Keratinocyte (primary cell): ENCODE data around the gene B4GALNT3. TPM values are rescaled to one million over a fixed set of nuclear protein-coding genes. Genes with fewer than 3 reads are reported as not detected.

Experiments used
- DNase-seq: peaks from one replicate; pipeline ENCODE4 v3.0.0-alpha.2; 2011; ENCODE audit warnings: low read depth, missing footprints, low spot score
- FAIRE-seq: peaks from 2 replicates; lab custom pipeline; 2011; peaks lifted over from hg19 to GRCh38; lab: Jason Lieb, UNC
- H2AFZ ChIP-seq: 2 replicates; pipeline ENCODE4 v1.6.0; 2012; ENCODE audit warnings: low read length, control low read depth, inconsistent platforms; ENCODE audit not compliant: control insufficient read depth
- H3K27ac ChIP-seq: 2 replicates; pipeline ENCODE4 v1.5.1; 2011; ENCODE audit warnings: low read length; ENCODE audit not compliant: control insufficient read depth, insufficient read depth
- H3K27me3 ChIP-seq: 3 replicates; pipeline ENCODE4 v1.6.0; 2011; ENCODE audit warnings: low read length; ENCODE audit not compliant: control insufficient read depth, insufficient read depth; ENCODE audit errors: extremely low read depth
- H3K36me3 ChIP-seq, 2 experiments: 2 replicates in 1 of 2; 3 replicates in 1 of 2; pipeline ENCODE4 v1.5.1; 2011; ENCODE audit warnings: low read length in 2 of 2, mild to moderate bottlenecking in 1 of 2; ENCODE audit not compliant: control insufficient read depth in 2 of 2, insufficient read depth in 2 of 2; ENCODE audit errors: extremely low read depth in 1 of 2
- H3K4me1 ChIP-seq: 3 replicates; pipeline ENCODE4 v1.5.1; 2011; ENCODE audit warnings: low read length; ENCODE audit not compliant: control insufficient read depth, insufficient read depth; ENCODE audit errors: extremely low read depth
- H3K4me2 ChIP-seq: 3 replicates; pipeline ENCODE4 v1.6.0; 2011; ENCODE audit warnings: low read depth, low read length; ENCODE audit not compliant: control insufficient read depth, insufficient read depth; ENCODE audit errors: extremely low read depth
- H3K4me3 ChIP-seq, 3 experiments: fragments of 200-600 bp in 1 of 3; sonication (generic) in 1 of 3; 2 replicates in 2 of 3; 3 replicates in 1 of 3; pipeline ENCODE4 v1.5.1; 2011 to 2016; ENCODE audit warnings: low read length in 3 of 3, mild to moderate bottlenecking in 3 of 3, control low read depth in 2 of 3, inconsistent platforms in 1 of 3, low read depth in 1 of 3, mixed read lengths in 1 of 3, mixed run types in 1 of 3, moderate library complexity in 1 of 3; ENCODE audit not compliant: control insufficient read depth in 2 of 3, insufficient read depth in 2 of 3; ENCODE audit errors: extremely low read depth in 1 of 3
- H3K79me2 ChIP-seq: 2 replicates; pipeline ENCODE4 v1.6.0; 2012; ENCODE audit warnings: low read length; ENCODE audit not compliant: control insufficient read depth, insufficient read depth
- H3K9ac ChIP-seq: 3 replicates; pipeline ENCODE4 v1.6.0; 2011; ENCODE audit warnings: low read length; ENCODE audit not compliant: control insufficient read depth, insufficient read depth; ENCODE audit errors: extremely low read depth
- H3K9me1 ChIP-seq: 3 replicates; pipeline ENCODE4 v1.6.0; 2011; ENCODE audit warnings: low read length; ENCODE audit not compliant: control insufficient read depth, insufficient read depth; ENCODE audit errors: extremely low read depth
- H3K9me3 ChIP-seq: 2 replicates; pipeline ENCODE4 v1.5.1; 2012; ENCODE audit warnings: low read depth, low read length; ENCODE audit not compliant: control insufficient read depth
- H4K20me1 ChIP-seq: 3 replicates; pipeline ENCODE4 v1.6.0; 2011; ENCODE audit warnings: low read length; ENCODE audit not compliant: control insufficient read depth, insufficient read depth; ENCODE audit errors: extremely low read depth
- CTCF ChIP-seq, 3 experiments: IDR thresholded peaks in 1 of 3; conservative IDR thresholded peaks in 1 of 3; optimal IDR thresholded peaks in 1 of 3; 2 replicates in 2 of 3; 3 replicates in 1 of 3; pipeline versions ENCODE3 to v1.5.1; 2011; ENCODE audit warnings: low read length in 3 of 3, mild to moderate bottlenecking in 3 of 3, moderate library complexity in 2 of 3, control low read depth in 1 of 3, inconsistent platforms in 1 of 3; ENCODE audit not compliant: insufficient read depth in 2 of 3; ENCODE audit errors: extremely low read depth in 1 of 3
- EZH2 ChIP-seq: IDR thresholded peaks from one replicate; pipeline ENCODE4 v1.6.1; 2012; ENCODE audit warnings: inconsistent platforms, mild to moderate bottlenecking, low read length, moderate library complexity
- dilution Hi-C: fragments of 300-500 bp; cut with MboI; formaldehyde crosslinking; loops from one replicate; pipeline ENCODE4 v1.7.0; 2020; ENCODE audit warnings: low sequenced_read_pairs; ENCODE audit not compliant: extremely low pct_ligation_motif_present
- polyA plus RNA-seq, 5 experiments: library from polyadenylated mRNA; depleted of rRNA in 3 of 5; stranded (reverse) in 3 of 5; stranded (forward) in 1 of 5; unstranded in 1 of 5; fragments of >200 nt; gene quantifications; 1 replicate in 1 of 5; 2 replicates in 3 of 5; 3 replicates in 1 of 5; pipeline versions ENCODE4 v1.2.1 to v1.2.3, GENCODE V29; 2011 to 2012; ENCODE audit warnings: missing spikeins in 2 of 5, low read depth in 1 of 5, low replicate concordance in 1 of 5

Gene B4GALNT3
- polyA plus RNA-seq, 1 donor (not counting 4 experiments of a cell fraction or from before 2014, with no cell fraction given) = 7.5 TPM

GRCh38 chr12:473863-474577 is 14.3 kb downstream of the B4GALNT3 start:
- DNase-seq = no peak
- no peak overlapping the region for H3K9ac ChIP-seq
- peaks cover 10% of the 10 kb centered on the region for H3K4me1 ChIP-seq
- H3K79me2 ChIP-seq = no peaks in the 10 kb centered on the region
- no peaks in the 10 kb centered on the region for H3K9me3 ChIP-seq
- no peaks in the 10 kb centered on the region for H3K27me3 ChIP-seq
- H3K4me2 ChIP-seq = no peak overlapping the region
- no peak overlapping the region for H3K27ac ChIP-seq
- no peaks in the 10 kb centered on the region for H3K9me1 ChIP-seq
- no peak for TF ChIP-seq CTCF (optimal IDR thresholded peaks at IDR 0.05 in 1 of 3, IDR thresholded peaks at IDR 0.05 in 1 of 3, conservative IDR thresholded peaks at IDR 0.05 in 1 of 3; ENCODE audit: extremely low read depth in 1 of 3, insufficient read depth in 2 of 3, low read length in 3 of 3)
- TF ChIP-seq EZH2 = no peak
- no peak overlapping the region for H3K4me3 ChIP-seq
- dilution Hi-C loops = no loop called here
- H3K36me3 ChIP-seq = peaks cover 1 to 3% of the 10 kb centered on the region in 2 experiments
- peak; percentile 52 for FAIRE-seq
- no peaks in the 10 kb centered on the region for H4K20me1 ChIP-seq
- H2AFZ ChIP-seq = no peak overlapping the region

- Histone ChIP-seq H3K4me1 (peaks cover 10% of the 10 kb centered on the region), H3K27ac (no peak overlapping the region), H3K9me3 (no peaks in the 10 kb centered on the region), H4K20me1 (no peaks in the 10 kb centered on the region), H3K9ac (no peak overlapping the region), H3K36me3 (peaks cover 1 to 3% of the 10 kb centered on the region in 2 experiments), H3K9me1 (no peaks in the 10 kb centered on the region), H3K4me3 (no peak overlapping the region), H3K4me2 (no peak overlapping the region), H3K27me3 (no peaks in the 10 kb centered on the region), H3K79me2 (no peaks in the 10 kb centered on the region), H2AFZ (no peak overlapping the region)
- dilution Hi-C loops = loop anchor here (5.0 kb wide), 1 partner anchor 67 kb away; no protein-coding TSS in a partner anchor
- no peak for FAIRE-seq
- TF ChIP-seq EZH2 = no peak
- no peak for TF ChIP-seq CTCF (optimal IDR thresholded peaks at IDR 0.05 in 1 of 3, IDR thresholded peaks at IDR 0.05 in 1 of 3, conservative IDR thresholded peaks at IDR 0.05 in 1 of 3; ENCODE audit: extremely low read depth in 1 of 3, insufficient read depth in 2 of 3, low read length in 3 of 3)
- DNase-seq = no peak
These were observed 15.5 kb downstream of the B4GALNT3 start for GRCh38 chr12:475286-475685.
